Sigmoid colon (tissue), 7 donors: ENCODE measurements around the gene MUC5AC. TPM values are rescaled to one million over a fixed set of nuclear protein-coding genes. Genes with fewer than 3 reads are reported as not detected.

ENCODE experiments used
- DNase-seq: peaks from one replicate; pipeline ENCODE4 v3.0.0-alpha.2; 2019
- H3K27ac ChIP-seq, 4 donors: fragments of 200-600 bp; sonication (generic); one replicate each; pipeline ENCODE4 v1.5.1; 2016 to 2019; ENCODE audit warnings: mild to moderate bottlenecking in 1 of 4
- H3K27me3 ChIP-seq, 3 donors: fragments of 200-600 bp; sonication (generic); one replicate each; pipeline ENCODE4 v1.5.1; 2019; ENCODE audit warnings: mild to moderate bottlenecking in 1 of 3
- H3K36me3 ChIP-seq, 4 donors: fragments of 200-600 bp; sonication (generic); one replicate each; pipeline ENCODE4 v1.5.1; 2016 to 2019
- H3K4me1 ChIP-seq, 4 donors: fragments of 200-600 bp; sonication (generic); one replicate each; pipeline ENCODE4 v1.5.1; 2017 to 2019
- H3K4me3 ChIP-seq, 4 donors: fragments of 200-600 bp; sonication (generic); one replicate each; pipeline ENCODE4 v1.5.1; 2017 to 2019; ENCODE audit warnings: mild to moderate bottlenecking in 2 of 4, moderate library complexity in 1 of 4
- H3K9me3 ChIP-seq, 4 donors: fragments of 200-600 bp in 3 of 4; sonication (generic) in 3 of 4; one replicate each; pipeline versions ENCODE4 v1.5.1 to v1.6.1; 2013 to 2019
- CTCF ChIP-seq, 4 experiments: fragments of 450-650 bp in 3 of 4; fragments of 200-600 bp in 1 of 4; IDR thresholded peaks; one replicate each; pipeline ENCODE4 v1.5.1; 2016 to 2019; ENCODE audit warnings: antibody characterized with exemption in 4 of 4, mild to moderate bottlenecking in 3 of 4, moderate library complexity in 2 of 4
- EP300 ChIP-seq, 4 donors: sonication (generic); formaldehyde crosslinking; IDR thresholded peaks; one replicate each; pipeline ENCODE4 v1.6.1; 2017; ENCODE audit warnings: antibody characterized with exemption in 4 of 4
- POLR2A ChIP-seq, 2 donors: fragments of 450-650 bp; IDR thresholded peaks; one replicate each; pipeline ENCODE4 v1.6.1; 2016; ENCODE audit warnings: antibody characterized with exemption in 2 of 2, mild to moderate bottlenecking in 2 of 2, moderate library complexity in 2 of 2
- POLR2AphosphoS5 ChIP-seq, 4 donors: sonication (generic); formaldehyde crosslinking; IDR thresholded peaks; one replicate each; pipeline ENCODE4 v1.6.1; 2017; ENCODE audit warnings: antibody characterized with exemption in 4 of 4
- WGBS, 2 donors: extraction: QIAGEN DNeasy Blood & Tissue Kit; methylation state at CpG; one replicate each; pipeline ENCODE4 v1.1.7; 2013; 5-methylcytosine and 5-hydroxymethylcytosine counted together
- intact Hi-C: fragments of 100-400 bp; cut with DNase I; formaldehyde crosslinking; loops from one replicate; pipeline ENCODE4 v1.15.1; 2023
- polyA plus RNA-seq, 3 donors: library from polyadenylated mRNA; stranded (reverse); fragments of 200-250 nt; gene quantifications; one replicate each; pipeline ENCODE4 v1.2.3, GENCODE V29; 2013
- total RNA-seq, 4 donors: library from RNA; depleted of rRNA; stranded (reverse); fragments of >200 nt; gene quantifications; one replicate each; pipeline ENCODE4 v1.1.0, GENCODE V29; 2016
- donor health status: healthy with polysubstance abuse.
- donor health status: Bipolar disorder and iron deficiency.
- donor health status: healthy.

The MUC5AC gene
- total and polyA plus RNA-seq, 7 donors, result under 0.01 to 0.09 (median under 0.01) TPM; not detected in 4

DNA sequence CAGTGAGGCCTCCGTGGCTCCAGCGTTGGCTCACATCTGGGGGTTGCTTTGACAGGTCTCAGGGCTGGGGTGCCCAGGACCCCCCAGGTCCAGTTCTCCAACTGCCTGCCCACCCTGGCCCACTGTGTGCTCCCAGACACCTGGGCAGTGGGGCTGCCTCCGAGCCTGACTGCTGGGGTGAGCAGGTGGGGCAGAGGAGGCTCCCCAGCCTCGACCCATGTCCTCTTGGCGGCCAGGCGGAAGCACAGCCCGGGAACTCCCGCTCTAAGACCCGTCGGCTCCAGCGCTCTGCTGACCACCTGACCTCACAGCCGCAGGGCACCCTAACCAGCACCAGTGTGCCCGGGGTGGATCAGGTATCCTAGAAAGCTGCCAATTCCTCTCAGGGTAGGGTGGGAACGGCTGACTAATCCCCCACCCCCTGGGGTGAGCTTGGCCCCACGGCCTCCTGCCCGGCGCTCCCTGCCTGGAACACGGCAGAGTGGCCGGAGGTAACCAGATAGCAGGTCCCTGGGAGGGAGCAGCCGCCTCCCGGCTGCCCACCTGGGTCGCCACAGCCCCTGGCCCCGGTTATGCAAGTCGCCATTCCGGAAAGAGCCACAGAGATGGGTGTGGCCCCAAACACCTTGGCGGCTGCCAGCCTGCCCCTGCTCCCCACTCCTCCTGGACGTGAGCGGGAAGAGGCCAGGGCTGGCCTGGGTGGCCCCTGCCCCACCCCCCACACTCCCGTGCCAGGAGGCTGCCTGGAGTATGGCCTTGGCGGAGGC, 45.9 kb downstream of the MUC5AC start:
- H3K27me3 ChIP-seq, result peaks cover 3 to 48% (median 22%) of the 10 kb centered on the region in 3 donors
- no peak overlapping the region for H3K27ac ChIP-seq
- no peak for TF ChIP-seq CTCF (IDR thresholded peaks at IDR 0.05)
- no peak for TF ChIP-seq POLR2AphosphoS5 (IDR thresholded peaks at IDR 0.05)
- TF ChIP-seq POLR2A (IDR thresholded peaks at IDR 0.05), result no peak
- TF ChIP-seq EP300 (IDR thresholded peaks at IDR 0.05), result no peak
- H3K4me1 ChIP-seq, result peaks cover 0 to 7% (median 3%) of the 10 kb centered on the region in 4 donors
- H3K4me3 ChIP-seq, result no peak overlapping the region
- H3K9me3 ChIP-seq, result no peaks in the 10 kb centered on the region
- WGBS, 2 donors, result 27 to 69% methylated on average over 30 of the region's 30 CpGs
- intact Hi-C loops, result loop anchor here (1.0 to 5.0 kb wide), 3 partner anchors 99 to 371 kb away; no protein-coding TSS in a partner anchor
- DNase-seq, result peak; percentile 65
- H3K36me3 ChIP-seq, result no peaks in the 10 kb centered on the region

DNA sequence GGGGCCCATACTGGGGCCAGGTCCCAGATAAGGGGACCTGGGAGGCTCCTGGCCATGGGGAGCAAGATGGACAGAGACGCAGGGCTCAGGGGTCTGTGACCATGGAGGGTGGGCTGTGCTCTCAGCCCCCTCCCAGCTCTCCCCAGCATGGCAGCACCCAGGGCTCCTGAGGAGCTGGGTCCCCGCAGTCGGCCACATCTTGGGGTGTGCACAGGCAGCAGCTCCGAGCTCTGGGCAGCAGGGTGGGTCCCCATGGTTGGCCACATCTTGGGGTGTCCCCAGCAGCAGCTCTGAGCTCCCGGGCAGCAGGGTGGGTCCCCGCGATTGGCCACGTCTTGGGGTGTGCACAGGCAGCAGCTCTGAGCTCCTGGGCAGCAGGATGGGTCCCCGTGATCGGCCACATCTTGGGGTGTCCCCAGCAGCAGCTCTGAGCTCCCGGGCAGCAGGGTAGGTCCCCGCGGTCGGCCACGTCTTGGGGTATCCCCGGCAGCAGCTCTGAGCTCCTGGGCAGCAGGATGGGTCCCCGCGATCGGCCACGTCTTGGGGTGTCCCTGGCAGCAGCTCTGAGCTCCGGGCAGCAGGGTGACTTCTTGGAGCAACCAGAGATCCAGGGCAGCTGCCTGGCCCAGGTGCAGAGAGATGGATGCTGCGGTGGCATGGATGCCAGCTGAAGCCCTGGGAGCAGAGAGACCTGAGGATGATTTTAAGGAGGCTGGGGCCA, 46.8 kb downstream of the MUC5AC start:
- no peaks in the 10 kb centered on the region for H3K36me3 ChIP-seq
- WGBS, 2 donors, result 88 to 91% methylated on average over 22 of the region's 22 CpGs
- H3K27ac ChIP-seq, result no peak overlapping the region
- peak; percentile 57 for DNase-seq
- no peak overlapping the region for H3K4me3 ChIP-seq
- peaks cover 3 to 40% (median 14%) of the 10 kb centered on the region in 3 donors for H3K27me3 ChIP-seq
- H3K4me1 ChIP-seq, result peaks cover 0 to 7% (median 3%) of the 10 kb centered on the region in 4 donors
- TF ChIP-seq CTCF (IDR thresholded peaks at IDR 0.05) (no peak), POLR2AphosphoS5 (IDR thresholded peaks at IDR 0.05) (no peak), EP300 (IDR thresholded peaks at IDR 0.05) (no peak), POLR2A (IDR thresholded peaks at IDR 0.05) (no peak)
- no peaks in the 10 kb centered on the region for H3K9me3 ChIP-seq
- intact Hi-C loops, result loop anchor here (5.0 kb wide), 1 partner anchor 98 kb away; no protein-coding TSS in a partner anchor

DNA sequence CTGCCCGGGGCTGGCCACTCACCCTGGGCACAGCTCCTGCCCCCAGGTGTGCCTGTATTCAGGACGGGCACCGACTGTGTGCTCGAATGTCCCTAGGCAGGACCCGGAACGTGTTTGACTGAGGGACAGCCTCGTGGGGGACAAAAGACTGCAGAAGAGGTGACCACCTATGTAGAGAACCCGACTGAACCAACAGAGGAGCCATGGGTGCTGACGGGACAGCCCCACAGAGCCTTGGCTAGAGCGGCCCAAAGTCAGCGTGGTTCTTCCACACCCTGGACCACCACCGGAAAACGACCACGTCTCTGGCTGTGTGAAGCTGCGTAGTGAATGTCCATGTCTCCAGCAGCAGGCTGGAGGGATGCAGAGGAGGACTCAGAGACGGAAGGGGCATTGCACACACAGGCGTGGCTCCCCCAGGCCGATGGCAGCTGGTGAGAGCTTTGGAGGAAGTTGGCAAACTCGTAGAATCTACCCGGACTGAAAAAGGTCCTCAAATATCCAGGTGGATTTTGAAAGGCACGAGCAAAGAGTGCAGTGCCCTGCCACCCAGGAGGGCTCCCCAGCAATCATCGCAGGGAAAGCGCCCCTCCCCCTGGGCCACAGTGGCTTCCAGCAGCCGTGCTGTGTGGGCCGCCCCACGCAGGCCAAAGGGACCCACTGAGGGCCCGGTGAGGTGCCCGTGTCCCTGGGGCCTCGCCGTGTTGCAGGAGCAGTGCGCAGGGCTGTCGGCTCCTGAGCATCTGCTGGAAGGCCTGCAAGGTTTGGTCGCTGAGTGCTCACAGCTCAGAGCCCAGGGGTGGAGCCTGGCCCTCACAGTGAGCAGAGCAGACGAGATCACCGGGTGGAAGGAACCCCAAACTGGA, 47.6 kb downstream of the MUC5AC start:
- no peaks in the 10 kb centered on the region for H3K36me3 ChIP-seq
- WGBS, 2 donors, result 70 to 73% methylated on average over 35 of the region's 35 CpGs
- peaks cover 3 to 32% (median 7%) of the 10 kb centered on the region in 3 donors for H3K27me3 ChIP-seq
- no peak for TF ChIP-seq POLR2AphosphoS5 (IDR thresholded peaks at IDR 0.05)
- TF ChIP-seq EP300 (IDR thresholded peaks at IDR 0.05), result no peak
- no peak for TF ChIP-seq POLR2A (IDR thresholded peaks at IDR 0.05)
- no peak for TF ChIP-seq CTCF (IDR thresholded peaks at IDR 0.05)
- H3K27ac ChIP-seq, result no peak overlapping the region
- H3K4me3 ChIP-seq, result no peak overlapping the region
- peaks cover 0 to 7% (median 3%) of the 10 kb centered on the region in 4 donors for H3K4me1 ChIP-seq
- H3K9me3 ChIP-seq, result no peaks in the 10 kb centered on the region
- DNase-seq, result peak; percentile 58
- intact Hi-C loops, result no loop called here

- Histone ChIP-seq H3K27me3 (peaks cover 3 to 25% (median 7%) of the 10 kb centered on the region in 3 donors), H3K4me1 (peaks cover 0 to 7% (median 3%) of the 10 kb centered on the region in 4 donors), H3K9me3 (peaks cover 0 to 5% (median 0%) of the 10 kb centered on the region in 4 donors), H3K4me3 (no peak overlapping the region), H3K36me3 (no peaks in the 10 kb centered on the region), H3K27ac (no peak overlapping the region)
- intact Hi-C loops, result no loop called here
- 93 to 94% methylated on average over 8 of the region's 8 CpGs for WGBS, 2 donors
- TF ChIP-seq EP300 (IDR thresholded peaks at IDR 0.05) (no peak), POLR2A (IDR thresholded peaks at IDR 0.05) (no peak), POLR2AphosphoS5 (IDR thresholded peaks at IDR 0.05) (no peak), CTCF (IDR thresholded peaks at IDR 0.05) (no peak)
- no peak for DNase-seq
Observed at GRCh38 chr11:1205987-1206331, 48.2 kb downstream of the MUC5AC start.
